GM19238 (cell line): ENCODE measurements around the gene CDK16.

Experiments used
- DNase-seq: peaks from one replicate; pipeline ENCODE4 v3.0.0; 2011; ENCODE audit warnings: low spot score; ENCODE audit not compliant: insufficient read length

The CDK16 gene

DNA sequence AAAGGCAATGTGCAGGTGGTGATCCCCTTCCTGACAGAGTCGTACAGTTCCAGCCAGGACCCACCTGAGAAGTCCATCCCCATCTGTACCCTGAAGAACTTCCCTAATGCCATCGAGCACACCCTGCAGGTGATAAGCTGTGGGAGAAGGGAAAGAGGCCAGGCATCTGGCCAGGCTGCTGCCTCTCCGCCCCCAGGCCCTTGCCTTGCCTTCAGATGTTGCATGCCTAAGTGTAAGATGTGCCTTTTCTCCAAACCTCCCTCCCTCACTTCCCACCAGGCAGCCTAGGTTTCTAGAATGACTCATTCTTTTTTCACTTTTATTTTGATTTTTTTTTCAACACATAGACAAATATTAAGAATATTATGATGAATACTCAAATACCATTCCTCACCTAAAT is 12.2 kb upstream of the CDK16 start:
- DNase-seq = no peak

DNA sequence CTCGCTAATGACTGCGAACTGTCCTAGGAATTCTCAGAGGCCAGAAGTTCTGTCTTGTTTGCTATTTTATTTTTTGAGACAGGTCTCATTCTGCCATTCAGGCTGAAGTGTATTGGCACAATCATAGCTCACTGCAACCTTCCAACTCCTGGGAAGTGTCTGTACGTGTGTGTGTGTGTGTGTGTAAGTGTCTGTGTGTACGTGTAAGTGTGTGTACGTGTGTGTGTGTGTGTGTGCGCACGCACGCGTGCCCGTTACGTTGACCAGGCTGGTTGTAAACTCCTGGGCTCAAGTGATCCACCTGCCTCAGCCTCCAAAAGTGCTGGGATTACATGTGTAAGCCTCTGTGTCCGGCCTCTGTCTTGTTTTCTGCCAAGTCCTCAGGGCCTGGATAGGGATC is 10.4 kb upstream of the CDK16 start:
- no peak for DNase-seq

DNA sequence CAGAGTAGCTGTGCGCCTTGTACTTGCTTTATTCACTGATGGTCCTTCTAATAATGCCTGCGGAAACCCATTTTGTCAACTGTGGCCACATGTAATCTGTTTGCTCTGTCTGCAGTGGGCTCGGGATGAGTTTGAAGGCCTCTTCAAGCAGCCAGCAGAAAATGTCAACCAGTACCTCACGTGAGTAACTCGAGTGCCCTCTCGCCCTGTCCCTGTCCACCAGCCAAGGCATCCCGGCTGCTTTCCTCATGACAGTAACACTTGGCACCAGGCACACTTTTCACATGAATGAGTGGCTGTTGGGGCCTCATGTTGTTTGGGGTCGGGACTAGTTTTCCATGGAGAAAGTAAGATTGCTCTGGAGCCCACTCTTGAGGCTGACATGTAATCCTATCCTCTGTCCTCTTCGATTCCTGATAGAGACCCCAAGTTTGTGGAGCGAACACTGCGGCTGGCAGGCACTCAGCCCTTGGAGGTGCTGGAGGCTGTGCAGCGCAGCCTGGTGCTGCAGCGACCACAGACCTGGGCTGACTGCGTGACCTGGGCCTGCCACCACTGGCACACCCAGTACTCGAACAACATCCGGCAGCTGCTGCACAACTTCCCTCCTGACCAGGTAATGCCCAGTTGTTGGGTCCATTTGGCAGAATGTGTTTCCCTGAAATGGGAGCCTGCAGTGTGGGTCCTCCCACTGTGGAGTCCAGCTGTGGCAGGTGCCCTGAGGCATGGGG is 8.8 kb upstream of the CDK16 start:
- DNase-seq = no peak

- no peak for DNase-seq
Observed at GRCh38 chrX:47210661-47211425, 7.6 kb upstream of the CDK16 start.

GRCh38 chrX:47212381-47213293 is 5.8 kb upstream of the CDK16 start:
- no peak for DNase-seq

- no peak for DNase-seq
Observed at GRCh38 chrX:47214435-47215077, 3.9 kb upstream of the CDK16 start.

DNA sequence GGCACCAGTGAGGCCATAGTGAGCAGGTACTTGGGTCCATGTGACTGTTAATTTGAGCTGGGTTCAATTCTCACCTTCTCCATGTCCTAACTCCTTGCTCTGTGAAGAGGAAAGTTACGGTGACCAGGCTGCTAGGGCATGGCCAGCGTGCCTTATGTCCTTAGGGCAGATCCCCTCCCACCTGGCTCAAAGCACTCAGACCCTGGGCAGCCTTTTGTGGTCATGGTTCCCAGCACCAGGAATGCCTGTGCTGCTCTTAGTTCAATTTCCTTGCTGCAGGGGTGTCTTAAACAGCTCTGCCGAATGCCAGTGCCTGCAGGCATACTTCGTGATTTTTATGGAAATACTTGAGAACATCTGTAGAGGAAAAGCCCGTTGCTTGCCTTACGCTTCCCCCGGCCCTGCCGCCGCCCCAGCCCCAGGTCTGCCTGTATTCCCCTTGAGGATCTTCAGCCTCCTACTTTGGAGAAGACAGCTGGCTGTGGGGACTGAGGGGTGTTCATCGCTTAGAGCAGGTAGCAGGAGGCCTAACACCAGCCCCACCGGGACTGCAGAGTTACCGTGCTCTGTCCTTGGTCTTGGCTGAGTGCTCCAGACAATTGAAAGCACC is 3.1 kb upstream of the CDK16 start:
- DNase-seq = no peak

- no peak for DNase-seq
Observed at GRCh38 chrX:47216393-47216925, 2.0 kb upstream of the CDK16 start.

DNA sequence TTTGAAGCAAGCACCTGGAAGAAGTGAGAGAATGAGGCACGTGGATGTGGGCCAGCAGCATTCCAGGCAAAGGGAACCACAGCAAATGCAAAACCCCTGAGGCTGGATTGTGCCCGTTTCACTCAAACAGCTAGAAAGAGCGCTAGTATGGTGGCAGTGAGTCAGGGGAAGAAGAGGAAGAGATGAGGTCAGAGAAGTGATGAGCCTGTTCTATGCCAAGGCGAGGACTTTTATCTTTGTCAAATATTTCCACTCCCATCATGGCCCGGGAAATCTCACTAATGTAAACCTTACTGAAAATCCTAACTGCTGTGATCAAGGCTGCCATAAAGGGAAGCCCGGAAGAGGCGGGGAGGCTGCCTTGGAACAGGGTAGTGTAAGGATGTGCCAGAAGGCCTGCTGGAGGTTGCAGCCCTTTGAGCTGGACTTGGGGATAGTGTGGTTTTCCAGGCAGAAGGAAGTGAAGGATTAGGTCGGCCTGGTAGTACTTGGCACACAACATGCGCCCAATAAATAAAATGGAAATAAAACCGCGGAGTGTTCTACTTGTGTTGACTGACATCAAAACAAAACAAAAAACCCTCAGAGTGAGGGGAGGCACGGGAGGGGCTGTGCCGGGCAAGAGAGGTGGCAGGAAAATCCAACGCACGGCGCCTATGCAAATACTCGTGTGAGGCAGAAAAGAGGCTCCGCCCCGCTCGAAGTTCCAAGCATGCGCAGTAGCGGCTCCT is 1.2 kb upstream of the CDK16 start:
- no peak for DNase-seq

DNA sequence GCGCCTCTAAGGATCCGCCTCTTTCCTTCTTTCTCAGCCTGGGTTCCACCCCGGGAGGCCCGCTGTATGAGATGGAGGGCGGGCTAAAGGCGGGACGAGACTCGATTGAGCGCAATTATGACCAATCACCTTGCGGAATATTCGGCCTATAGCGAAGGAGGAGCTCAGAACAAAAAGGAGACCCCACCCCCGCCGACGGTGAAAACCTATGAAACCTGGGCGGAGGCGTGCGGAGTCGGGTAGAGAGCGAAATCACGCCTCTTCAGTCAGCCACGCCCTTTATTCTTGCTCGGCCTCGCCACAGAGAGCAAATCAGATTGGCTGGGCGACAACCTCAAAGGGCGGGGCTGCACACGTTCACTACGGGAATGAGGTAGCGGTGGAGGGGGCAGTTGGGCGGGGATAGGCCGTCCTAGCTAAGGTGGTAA is 615 bp upstream of the CDK16 start:
- DNase-seq = peak; percentile 92

DNA sequence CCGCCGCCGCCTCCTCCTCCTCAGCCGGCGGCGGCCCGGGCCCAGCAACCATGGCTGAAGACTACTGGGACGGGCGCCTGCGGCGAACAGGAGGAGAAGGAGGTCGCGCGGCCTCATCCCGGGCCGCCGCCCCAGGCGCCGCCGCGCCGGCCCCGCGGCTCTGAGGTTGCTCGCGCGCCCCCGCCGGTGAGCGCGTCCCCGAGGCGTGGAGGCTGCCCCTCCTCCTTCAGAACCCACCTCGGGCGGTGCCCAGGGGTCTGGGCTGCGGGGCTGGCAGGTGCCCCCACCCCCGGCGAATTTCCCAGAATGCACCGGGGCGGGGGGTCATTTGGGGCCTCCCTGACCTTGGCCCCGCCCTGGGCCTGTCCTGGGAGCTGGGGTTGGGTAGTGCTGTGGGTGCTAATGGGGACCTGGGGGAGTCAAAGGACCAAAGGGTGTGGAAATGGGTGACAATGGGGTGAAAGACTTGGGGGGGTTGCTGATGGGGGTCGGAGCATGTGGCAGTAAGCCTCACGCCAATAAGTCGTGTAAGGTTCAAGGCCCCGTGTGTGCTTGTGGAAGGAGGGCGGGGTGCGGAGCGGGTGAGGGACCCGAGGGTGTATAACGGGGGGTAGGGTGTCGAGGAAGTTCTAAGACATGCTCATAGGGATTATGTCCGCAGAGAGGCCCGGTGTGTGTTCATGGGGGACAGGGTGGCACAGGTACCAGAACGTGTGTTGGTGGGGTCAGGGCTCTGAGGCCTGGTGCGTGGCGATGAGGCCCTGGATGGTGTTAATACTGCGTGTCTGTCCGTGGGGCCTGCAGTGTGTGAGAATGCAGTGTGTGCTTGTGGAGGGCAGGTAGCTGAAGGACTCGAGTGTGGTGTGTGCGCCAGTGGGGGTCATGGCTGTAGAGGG is 687 bp downstream of the CDK16 start:
- peak; percentile 44 for DNase-seq

GRCh38 chrX:47221756-47222155 is 3.3 kb downstream of the CDK16 start:
- no peak for DNase-seq

DNA sequence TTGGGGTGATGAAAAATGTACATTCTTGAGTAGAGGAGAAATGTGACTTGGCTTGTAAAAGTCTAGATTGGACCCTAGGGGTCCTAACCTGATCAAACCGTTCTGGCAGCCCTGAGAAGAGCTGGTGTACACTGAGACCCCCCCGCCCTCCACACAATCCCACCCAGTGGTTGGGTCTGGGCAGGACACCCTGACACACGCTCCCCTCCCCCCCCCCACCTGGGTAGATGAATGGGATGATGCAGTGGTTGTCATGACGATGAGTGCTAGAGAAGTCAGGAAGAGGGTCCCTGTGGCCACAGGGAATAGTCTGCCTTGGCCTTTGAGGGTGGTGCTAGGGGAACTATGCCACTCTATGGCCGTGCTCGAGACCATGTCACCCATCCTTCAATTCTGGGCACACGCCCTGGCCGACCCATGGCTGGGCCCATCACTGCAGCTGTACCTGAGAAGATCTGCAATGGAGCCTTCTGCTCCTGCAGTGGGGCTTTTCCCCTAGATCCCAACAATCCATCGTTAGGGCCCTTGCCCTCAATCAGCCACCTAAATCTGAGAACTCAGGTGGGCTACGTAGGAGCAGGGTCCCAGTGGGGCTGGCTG is 4.4 kb downstream of the CDK16 start:
- no peak for DNase-seq

DNA sequence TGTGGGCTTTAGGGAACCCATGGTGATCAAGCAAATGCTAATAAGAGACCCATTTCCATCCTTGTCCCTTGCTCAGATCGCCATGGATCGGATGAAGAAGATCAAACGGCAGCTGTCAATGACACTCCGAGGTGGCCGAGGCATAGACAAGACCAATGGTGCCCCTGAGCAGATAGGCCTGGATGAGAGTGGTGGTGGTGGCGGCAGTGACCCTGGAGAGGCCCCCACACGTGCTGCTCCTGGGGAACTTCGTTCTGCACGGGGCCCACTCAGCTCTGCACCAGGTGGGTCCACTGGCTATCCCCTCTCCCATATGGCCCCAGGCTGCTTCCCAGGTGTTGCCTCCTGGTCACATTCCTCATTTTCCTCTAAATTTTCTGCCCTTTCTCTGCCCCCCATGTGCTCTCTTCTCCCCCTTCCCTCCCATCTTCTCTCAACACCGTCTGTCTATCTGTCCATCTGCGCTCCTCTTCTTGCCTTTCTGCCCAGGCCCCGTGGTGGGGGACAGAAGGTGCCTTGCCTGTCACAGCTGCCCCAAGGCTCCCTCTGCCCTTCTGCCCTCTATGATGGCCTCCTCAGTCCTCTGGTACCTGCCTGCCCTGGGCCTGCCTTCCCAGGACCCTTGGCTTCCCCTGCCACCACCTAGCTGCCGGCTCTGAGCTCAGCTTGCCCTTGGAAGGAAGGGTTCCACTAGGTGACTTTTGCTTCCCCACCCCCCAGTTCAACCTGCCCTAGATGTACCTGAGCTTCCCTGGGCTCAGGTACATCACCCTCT is 5.2 kb downstream of the CDK16 start:
- no peak for DNase-seq

DNA sequence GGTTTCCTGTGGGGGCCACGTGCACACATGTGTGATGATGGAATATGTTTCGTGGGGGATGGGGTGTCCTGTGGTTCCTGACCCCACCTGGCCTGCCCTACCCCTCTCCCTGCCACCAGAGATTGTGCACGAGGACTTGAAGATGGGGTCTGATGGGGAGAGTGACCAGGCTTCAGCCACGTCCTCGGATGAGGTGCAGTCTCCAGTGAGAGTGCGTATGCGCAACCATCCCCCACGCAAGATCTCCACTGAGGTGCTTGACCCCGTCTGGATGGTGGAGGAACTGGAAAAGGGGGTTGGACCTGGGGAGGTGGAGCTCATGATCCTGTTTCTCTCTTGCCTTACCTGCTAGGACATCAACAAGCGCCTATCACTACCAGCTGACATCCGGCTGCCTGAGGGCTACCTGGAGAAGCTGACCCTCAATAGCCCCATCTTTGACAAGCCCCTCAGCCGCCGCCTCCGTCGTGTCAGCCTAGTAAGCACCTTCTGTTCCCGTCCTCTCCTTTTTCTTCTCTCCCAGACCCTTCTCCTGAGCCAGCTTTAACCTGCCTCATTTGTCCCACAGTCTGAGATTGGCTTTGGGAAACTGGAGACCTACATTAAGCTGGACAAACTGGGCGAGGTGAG is 5.9 kb downstream of the CDK16 start:
- DNase-seq = no peak

- no peak for DNase-seq
Observed at GRCh38 chrX:47224896-47225290, 6.4 kb downstream of the CDK16 start.

GRCh38 chrX:47226071-47226470 is 7.6 kb downstream of the CDK16 start:
- DNase-seq = no peak
